Peyer's patch (tissue), 4 donors: ENCODE data around the gene IQCH.

Experiments used
- CTCF ChIP-seq, 6 experiments: fragments of 450-650 bp in 4 of 6; fragments of 200-600 bp in 2 of 6; sonication (generic) in 1 of 6; IDR thresholded peaks; one replicate each; pipeline ENCODE4 v1.5.1; 2017 to 2019; ENCODE audit warnings: antibody characterized with exemption in 6 of 6, mild to moderate bottlenecking in 3 of 6, moderate library complexity in 1 of 6
- POLR2A ChIP-seq, 2 donors: fragments of 450-650 bp; IDR thresholded peaks; one replicate each; pipeline ENCODE4 v1.5.1; 2017; ENCODE audit warnings: antibody characterized with exemption in 2 of 2, mild to moderate bottlenecking in 2 of 2, moderate library complexity in 2 of 2

DNA sequence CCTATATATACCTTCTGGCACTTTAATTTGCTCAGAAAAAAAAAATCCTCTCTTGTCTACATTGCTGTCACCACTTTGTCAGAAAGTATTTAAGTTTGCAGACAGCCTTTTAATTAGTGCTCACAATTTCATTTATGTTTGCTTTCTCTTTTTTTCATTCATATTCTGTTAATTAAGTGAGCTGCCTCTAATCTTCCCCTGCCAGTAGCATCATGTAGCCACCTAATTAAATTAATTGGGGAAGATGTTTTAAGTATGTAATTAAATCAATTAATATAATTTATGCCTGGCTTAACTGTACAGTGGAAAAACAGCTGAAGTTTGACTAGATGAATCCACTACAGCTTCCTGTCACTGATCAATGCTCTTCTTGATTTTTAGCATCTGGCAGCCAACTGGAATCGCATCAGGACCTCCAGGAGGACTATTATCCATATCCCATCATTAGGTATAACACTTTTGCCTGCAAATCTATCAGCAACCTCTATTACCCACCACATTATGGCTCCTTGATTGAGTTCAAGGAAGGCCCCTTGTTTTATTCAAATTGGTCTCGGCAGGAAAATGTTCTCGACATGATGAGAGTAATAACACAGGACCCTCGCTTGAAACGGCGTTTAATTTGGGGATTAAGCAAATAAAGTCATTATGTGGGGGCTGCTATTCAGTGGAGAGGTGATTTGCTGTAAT lies 118.5 kb downstream of the IQCH start:
- TF ChIP-seq CTCF (IDR thresholded peaks at IDR 0.05) (no peak), POLR2A (IDR thresholded peaks at IDR 0.05) (no peak)
